ENCODE measurements around the gene DHRS7B.

The DHRS7B gene

GRCh38 chr17:21161498-21162393, 35.0 kb downstream of the DHRS7B start:
- DNase-seq = no peak

GRCh38 chr17:21162394-21162775, 35.6 kb downstream of the DHRS7B start:
- DNase-seq = no peak

- DNase-seq = no peak
Observed at GRCh38 chr17:21163101-21163500, 36.3 kb downstream of the DHRS7B start.

GRCh38 chr17:21164216-21164615, 37.5 kb downstream of the DHRS7B start:
- DNase-seq = no peak

- no peak for DNase-seq
Observed at GRCh38 chr17:21164620-21165019, 37.9 kb downstream of the DHRS7B start.

- no peak for DNase-seq
Observed at GRCh38 chr17:21165922-21166594, 39.3 kb downstream of the DHRS7B start.

- DNase-seq = no peak
Observed at GRCh38 chr17:21166595-21167210, 39.9 kb downstream of the DHRS7B start.

DNA sequence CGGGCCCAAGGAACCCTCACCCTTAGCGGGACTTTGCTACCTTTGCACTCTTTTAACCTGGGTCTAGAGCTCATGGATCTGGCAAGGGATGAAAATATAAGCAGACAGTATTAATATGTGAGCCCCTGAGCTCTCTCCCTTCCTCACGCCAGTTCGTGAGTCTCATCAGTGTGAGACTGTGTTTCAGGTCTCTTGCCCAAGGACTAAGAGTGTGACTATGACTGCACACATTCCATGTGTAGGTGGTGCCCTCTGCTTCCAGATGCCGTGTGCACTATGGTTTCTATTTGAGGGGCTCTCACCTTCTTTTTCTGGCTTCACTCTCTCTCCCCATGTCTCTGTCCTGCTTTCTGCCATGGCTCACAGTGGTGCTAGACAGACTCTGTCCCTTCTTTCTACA, 40.5 kb downstream of the DHRS7B start:
- DNase-seq = no peak

DNA sequence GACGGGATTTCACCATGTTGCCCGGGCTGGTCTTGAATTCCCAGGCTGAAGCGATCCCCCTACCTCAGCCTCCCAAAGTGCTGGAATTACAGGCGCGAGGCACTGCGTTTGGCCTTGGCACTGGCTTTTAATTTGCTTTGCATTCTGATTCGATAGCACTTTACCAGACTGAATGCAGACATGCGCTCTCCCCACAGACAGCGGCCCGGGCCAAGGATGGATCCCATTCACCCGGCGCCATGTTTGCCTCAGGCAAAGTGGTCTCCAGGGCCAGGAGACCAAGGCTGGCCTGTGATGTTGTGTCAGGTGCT, 41.7 kb downstream of the DHRS7B start:
- no peak for DNase-seq

DNA sequence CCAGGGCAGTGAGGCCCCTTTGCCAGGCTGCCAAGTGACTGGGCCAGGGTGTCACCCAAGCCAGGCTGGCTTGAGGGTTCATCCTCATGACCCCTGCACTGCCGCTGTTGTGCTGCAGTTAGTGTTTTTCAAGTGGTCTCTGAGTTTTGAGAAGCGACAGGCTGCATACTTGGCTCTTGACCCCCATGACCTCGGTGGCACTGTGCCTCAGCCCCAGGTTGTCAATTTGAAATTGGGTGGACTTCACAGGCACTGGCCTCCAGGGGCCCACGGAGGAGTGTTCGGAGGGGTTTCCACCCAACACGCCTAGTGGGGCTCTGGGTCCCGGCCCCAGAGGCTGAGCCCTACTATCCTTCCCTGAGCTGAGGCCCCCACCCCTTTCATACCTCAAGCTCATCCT, 42.7 kb downstream of the DHRS7B start:
- no peak for DNase-seq

- no peak for DNase-seq
Observed at GRCh38 chr17:21170809-21171208, 44.0 kb downstream of the DHRS7B start.

- DNase-seq = no peak
Observed at GRCh38 chr17:21171309-21171922, 44.7 kb downstream of the DHRS7B start.

DNA sequence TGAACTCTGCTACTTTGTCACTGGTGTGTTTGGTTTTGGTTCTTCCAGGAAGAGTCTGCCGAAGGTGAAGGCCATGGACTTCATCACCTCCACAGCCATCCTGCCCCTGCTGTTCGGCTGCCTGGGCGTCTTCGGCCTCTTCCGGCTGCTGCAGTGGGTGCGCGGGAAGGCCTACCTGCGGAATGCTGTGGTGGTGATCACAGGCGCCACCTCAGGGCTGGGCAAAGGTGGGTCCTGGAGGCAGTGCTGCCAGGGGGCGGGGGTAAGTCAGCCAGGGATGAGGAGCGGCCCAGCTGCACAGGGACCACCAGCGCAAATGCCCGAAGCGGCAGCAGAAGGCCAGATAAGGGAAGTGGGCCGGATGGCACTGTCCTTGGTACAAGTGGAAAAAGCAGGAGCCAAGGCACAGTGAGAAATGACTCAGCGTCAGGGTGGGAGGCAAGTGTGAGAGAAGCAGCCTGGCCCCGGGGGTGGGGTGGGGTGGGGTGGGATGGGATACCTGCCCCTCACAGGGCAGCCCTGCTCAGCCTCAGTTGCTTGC, 45.3 kb downstream of the DHRS7B start:
- DNase-seq = no peak

- DNase-seq = no peak
Observed at GRCh38 chr17:21172846-21173245, 46.1 kb downstream of the DHRS7B start.

DNA sequence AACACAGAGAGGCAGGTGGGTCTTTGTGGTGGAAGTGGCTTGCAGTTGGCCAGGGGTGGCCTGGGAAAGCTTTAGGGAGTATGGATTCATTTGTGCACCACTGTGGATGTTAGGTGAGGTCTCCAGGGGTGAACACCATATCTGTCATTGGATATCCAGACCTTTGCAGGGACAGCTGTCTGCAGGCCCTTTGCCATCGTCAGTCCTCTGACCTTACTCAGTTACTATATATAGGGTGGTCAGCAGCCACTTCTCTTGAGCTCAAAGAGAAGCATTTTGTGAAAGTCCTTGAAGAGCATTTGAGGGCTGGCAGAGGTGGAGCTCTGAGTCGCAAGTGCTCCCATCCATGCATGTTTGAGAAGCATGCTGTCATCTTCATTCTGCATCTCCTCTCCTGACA, 46.8 kb downstream of the DHRS7B start:
- DNase-seq = no peak

DNA sequence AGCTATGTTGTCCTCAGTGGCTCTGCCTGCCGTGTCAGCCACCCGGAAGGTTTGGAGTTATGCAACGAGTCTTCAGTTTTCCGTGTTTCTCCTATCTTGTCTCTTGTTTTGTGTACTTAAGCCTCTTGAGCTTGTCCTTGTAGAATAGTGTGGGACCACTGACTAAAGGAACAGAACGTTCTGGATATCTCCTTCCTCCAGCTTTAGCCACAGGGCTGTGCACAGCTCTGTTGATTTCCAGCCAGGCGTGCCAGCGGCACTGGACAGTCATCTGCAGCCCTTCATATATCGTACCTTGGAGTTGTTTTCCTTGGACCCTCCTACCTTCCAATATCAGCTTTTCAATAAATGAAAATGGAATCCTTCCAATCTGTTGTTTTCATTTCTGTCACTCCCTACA, 47.4 kb downstream of the DHRS7B start:
- DNase-seq = no peak

DNA sequence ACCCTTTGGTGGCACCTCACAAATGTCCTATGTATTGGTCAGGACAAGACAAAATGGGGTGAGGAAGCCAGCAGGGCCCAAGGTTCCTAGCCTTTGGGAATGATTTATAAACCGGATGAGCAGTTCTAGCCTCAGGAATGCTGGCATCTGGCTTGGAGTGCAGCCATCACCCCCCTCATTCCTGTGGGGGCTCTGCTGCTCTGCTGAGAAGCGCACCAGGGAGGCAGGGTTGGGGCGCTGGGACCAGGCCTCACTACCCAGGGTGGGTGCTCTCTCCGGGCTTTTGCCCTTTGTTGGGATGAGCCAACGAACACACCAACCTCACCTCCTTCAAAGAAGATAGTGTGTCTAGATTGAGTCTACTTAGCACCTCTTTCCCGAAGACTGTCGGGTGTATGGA, 47.9 kb downstream of the DHRS7B start:
- no peak for DNase-seq

GRCh38 chr17:21176773-21177395, 50.1 kb downstream of the DHRS7B start:
- no peak for DNase-seq

GRCh38 chr17:21177401-21177800, 50.6 kb downstream of the DHRS7B start:
- DNase-seq = no peak

GRCh38 chr17:21177854-21178600, 51.3 kb downstream of the DHRS7B start:
- DNase-seq = no peak

DNA sequence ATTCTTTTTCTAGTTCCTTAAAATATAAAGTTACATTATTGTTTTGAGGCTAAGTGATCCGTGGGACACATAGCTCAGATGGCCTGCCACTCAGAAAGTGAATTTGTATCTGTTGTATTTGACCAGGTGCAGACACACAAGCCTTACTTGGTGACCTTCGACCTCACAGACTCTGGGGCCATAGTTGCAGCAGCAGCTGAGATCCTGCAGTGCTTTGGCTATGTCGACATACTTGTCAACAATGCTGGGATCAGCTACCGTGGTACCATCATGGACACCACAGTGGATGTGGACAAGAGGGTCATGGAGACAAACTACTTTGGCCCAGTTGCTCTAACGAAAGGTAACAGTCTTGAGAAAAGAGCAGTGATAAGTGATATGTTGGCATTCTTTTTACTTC, 56.7 kb downstream of the DHRS7B start:
- DNase-seq = no peak

- DNase-seq = no peak
Observed at GRCh38 chr17:21184570-21184969, 57.8 kb downstream of the DHRS7B start.
